HG02852 (cell line): ENCODE results near the gene SHROOM2.
"Not testable (repeated sequence)": the region's sequence is repeated elsewhere in the genome, so short reads cannot be mapped to it uniquely, and the experiment has no call there.

Experiments
- ATAC-seq: cut with Tn5 transposase; IDR thresholded peaks from one replicate; pipeline ENCODE4 v1.9.1; 2021; ENCODE audit warnings: mild to moderate bottlenecking, moderate library complexity; ENCODE audit not compliant: unreplicated experiment

The SHROOM2 gene

DNA sequence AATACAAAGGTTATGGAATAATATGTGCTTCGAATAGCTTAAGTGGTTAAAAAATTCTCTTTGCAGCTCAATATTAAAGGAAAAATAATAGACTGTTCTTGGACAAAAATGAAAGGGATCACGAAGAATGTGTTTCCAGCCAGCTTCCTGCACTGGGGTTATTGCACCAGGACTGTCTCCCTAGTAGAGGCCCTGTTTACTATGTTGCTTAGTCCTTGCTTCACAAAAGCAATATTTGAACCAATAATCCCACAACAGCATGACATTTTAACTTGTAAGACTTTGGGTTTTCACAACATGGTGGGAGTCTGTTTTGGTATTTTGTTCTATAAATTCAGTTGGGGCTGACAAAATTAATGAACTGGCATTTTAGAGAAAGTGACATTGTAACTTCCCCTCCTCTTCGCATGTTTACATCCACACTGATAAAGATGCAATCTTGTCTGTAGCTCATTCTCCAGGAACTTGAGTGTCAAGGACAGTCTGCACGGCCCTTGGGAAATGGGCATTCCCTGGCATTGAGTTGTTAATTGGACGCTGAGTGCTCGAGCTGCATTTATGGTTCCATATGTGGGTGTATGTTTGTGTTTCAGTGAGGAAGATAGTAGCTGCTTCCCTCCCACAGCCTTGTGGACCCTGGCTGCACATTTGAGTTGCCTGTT lies 39.0 kb downstream of the SHROOM2 start:
- no peak for ATAC-seq

DNA sequence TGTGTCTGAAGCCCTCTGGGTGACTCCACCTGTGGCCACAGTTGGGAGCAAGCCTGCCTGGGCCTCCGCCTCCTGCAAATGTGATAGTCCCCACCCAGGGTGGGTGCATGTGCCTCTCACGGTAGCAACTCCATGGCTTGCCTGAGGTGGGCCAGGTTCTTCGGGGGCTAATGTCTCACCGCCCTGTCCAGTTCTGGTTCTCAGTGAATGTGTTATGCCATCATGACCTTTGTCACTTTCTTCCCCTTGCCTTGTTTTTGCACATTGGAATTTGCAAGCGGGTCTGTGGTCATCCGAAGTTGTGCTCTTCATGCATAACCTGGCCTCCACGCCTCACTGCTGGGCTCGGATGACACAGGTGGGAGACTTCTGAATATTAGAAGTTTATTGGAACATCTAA lies 39.7 kb downstream of the SHROOM2 start:
- ATAC-seq = no peak

DNA sequence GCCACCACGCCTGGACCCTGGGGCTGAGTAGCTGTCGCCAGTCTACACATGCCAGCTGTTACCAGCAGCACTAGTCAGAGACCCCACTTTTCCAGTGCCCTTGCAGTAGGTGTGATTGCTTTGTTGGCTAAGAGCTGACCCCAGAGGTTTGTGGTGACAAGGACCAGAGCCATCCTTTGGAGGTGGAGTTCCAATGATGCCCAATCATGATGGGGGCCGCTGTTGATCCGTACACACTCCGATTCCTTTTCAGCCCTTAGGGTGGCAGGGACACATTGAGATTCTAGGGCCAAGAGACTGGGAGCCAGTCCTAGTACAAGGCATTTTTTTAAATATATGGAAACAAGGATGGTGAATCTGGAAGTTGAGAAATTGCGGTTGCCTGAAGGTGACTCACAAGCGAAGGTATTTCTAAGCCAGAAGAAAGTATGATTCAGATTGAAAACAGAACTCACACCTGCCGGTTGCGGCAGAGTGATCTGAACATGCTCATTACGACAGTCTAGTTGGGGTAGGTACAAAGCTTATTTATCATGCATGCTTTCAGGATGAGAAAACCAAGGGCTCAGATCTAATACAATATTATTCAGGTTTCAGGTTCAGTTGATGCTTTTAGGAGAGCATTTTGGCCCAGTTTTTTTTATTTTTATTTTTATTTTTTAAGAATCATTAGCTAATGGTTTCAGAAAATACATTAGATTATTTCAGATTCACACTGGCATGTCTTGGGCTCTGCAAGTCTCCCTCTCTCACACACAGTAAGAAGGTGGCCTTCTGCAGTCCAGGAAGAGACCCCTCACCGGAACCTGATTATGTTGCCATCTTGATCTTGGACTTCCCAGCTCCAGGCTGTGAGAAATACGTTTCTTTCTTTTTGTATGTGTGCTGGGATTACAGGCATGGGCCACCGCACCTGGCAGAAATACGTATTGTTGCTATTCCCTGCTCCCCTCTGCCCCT lies 43.4 kb downstream of the SHROOM2 start:
- peak; percentile 94 for ATAC-seq

DNA sequence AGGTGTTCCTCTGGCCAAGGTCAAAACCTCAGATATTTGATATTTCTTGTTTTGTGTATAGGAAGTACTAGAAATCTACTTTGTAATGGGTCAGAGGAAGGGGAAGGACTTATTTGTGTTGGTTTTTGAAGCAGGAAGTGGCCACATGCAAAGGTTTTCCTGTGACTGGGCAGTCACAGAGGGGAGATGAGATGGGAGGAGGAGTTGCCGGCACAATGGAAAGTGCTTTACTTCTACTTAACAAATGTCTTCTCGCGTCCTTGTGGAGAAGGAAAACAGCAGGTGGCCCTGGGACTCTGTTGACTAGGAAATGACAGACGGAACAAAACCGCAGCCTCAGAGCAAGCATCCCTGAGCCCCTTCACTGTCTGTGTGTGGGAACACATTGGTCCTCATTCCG lies 46.6 kb downstream of the SHROOM2 start:
- no peak for ATAC-seq

DNA sequence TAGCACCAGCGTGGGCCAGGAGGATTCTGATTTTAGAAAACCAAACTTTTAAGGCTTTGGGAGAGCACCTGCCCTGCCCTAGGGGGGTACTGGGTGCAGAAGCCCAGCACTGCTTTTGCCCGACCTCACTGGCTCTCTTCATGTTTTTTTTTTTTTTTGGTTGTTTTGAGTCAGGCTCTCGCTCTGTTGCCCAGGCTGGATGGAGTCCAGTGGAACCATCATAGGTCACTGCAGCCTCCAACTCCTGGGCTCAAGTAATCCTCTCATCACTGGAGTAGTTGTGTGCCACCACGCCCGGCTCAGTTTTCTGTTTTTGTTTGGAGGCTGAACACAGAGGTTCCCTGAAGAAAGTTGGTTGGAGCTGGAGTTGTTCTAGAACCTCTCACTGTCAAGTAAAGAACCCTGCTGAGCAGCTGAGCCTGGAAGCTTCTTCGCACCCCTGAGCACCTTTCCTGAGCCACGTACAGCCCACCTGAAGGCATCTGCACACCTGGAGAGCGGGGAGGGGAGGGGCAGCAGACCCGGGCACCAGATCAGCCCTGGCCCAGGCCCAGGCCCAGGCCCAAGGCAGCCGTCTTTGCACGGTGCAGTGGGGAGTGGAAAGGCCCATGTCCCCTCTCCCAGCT lies 49.5 kb downstream of the SHROOM2 start:
- no peak for ATAC-seq

DNA sequence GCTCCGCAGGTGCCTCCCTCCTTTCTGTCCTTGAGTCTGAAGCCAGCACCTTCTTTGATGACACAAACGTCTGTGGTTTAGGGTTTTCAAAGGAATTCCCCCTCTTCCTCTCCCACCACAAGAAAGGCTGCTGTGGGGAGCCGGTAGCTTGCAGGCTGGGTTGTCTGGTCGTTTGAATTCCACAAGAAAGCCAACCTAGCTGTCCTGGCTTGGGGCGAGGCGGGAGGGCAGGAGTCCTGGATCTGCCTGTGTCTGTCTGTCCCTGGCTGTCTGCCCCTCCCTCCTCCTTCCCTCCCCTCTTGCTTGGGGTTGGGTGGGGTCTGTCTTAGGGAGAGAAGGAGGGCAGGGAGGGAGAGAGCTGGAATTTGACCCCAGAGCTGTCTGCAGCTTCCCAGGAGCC lies 56.3 kb downstream of the SHROOM2 start:
- no peak for ATAC-seq

DNA sequence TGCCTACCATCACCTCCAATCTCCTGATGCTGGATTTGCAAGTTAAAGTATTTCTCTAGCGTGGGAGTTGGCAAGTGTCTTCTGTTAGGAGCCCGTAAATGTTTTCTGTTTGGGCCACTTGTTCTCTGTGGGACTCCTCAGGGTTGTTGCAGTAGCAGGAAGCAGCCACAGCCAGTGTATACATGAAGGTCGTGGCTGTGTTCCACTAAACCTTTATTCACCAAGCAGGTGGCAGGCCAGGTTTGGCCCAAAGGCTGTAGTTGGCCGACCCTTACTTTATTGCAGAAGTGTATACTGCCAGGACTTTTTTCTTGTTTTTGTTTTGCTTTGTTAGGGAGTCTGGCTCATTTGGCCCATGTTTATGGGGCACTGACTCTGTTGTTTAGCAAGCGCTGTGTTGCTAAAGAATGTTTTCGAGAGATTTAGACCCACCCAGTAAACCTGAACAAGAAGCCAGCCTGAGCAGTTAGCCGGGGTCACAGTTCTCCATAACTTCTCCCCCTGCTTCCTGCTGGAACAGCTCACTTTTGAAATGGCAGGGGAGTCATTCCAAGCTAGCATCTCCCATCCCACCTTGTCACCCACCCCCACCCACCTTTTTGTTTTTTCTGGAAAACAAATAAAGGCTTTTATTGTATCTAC lies 58.8 kb downstream of the SHROOM2 start:
- no peak for ATAC-seq

DNA sequence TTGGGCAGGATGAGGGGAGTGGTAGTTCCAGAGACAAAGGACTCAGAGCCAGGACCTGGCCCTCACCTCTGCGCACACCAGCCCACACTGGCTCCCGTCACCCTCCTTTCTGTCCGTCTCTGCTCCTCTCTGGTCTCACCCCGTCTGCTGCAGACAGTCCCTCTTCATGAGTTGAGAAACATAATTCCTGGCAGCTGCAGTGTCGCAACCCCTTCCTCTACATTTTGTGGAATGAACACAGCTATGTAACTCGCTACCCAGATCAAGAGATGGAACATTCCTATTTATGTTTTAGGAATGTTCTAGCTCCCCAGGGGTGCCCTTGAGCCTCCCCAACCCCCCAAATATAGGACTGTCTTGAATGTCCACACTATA lies 59.3 kb downstream of the SHROOM2 start:
- no peak for ATAC-seq

DNA sequence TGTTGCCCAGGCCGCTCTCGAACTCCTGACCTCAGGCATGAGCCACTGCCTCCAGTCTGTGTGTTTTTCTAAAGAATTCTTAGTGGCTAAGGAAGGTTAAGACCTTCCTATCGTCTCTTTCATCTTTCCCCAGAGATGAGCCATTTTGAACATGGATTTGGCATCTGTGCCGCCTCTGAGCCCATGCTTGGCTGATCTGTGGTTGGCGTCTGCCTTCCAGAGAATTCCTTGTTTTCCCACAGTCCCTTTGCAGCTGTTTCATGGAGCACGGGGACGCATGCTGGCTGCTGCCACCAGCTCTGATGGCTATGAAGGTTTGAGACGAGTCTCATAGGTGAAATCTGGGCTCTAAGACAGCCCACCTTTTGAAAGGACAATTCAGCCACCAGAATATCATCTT lies 60.4 kb downstream of the SHROOM2 start:
- no peak for ATAC-seq

DNA sequence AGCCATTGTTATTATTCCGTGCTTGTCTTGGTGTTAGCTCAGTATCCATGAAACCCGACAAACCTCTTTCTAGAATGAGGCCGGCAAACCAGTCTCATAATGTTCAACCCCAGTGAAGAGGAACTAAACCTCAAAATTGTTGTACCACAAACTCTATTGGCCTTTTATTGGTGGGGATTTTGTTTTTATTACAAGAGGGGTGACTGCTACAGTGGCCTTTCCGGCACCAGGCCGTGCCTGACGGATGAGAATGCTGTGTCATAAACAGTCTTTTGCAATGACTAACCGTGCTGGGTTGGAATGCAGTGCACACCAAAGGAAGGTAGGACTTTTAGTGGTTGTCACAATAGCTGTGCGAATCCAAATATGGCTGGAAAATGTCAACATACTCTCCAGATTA lies 60.8 kb downstream of the SHROOM2 start:
- no peak for ATAC-seq

DNA sequence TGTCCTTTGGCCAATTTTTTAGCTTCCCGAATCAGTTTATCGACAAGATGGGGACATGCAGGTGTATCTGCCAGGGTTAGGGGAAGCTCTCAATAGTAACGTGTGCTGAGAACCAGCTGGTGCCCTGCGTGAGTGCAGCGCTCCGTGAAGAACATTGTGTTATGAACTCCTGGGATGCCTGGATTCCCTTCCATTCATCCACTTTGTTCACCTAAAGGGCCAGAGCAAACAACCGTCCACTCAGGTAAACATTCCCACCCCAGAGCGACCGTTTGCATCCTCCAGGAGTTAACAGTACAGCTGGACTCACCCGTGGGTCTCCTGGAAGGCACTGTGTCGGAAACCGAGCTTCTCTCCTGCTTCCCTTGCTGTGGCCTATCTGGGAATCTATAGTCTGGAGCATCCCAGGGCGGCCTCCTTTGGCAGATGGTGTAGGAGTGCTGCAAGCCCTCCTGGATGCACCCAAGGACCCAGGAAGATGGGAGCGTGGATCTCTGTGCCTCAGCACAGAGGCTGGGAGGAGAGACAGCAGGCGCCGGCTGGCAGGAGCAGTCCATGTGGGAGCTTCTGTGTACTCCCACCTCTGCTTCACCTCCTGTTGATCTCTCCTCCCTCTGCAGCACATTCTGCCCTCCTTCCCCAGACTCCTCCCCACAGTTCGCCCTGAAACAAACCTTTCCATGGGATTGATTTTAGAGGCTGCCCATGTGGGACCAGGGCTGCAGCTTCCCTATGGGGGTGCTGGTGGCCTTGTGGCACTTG lies 62.7 kb downstream of the SHROOM2 start:
- ATAC-seq = no peak

DNA sequence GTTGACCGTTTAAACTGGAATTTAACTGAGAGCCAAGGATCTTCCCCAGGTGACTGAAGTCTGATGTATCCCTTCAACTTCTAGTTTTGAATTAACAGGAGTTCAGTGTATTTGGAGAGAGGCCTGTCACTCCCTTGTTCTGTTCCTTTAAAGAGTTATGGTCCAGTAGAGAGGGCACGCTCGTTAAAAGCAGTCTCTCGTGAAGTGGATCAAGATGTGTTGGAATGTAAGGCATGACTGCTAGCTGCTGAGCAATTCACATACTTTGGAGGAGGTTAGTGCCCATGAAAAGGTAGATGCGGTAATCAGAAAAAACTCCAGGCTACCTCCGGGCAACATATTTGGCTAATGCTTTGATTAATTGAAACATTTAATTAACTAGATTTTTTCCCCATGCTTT lies 65.7 kb downstream of the SHROOM2 start:
- ATAC-seq = no peak

DNA sequence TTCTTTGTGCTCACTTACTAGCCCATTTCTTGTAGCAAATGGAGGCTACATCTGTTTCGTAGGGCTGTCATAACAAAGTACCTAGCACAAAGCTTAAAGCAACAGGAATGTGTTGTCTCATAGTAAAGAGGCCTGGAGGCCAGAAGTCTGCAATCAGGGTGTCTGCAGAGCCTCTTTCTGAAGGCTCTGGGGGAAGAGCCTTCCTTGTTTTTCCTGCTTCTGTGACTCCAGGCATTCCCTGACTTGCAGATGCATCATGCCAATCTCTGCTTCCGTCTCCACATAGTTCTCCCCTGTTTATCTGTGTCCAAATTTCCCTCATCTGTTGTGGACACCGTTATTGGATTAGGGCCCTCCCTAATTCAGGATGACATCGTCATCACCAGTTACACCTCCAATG lies 67.1 kb downstream of the SHROOM2 start:
- no peak for ATAC-seq

DNA sequence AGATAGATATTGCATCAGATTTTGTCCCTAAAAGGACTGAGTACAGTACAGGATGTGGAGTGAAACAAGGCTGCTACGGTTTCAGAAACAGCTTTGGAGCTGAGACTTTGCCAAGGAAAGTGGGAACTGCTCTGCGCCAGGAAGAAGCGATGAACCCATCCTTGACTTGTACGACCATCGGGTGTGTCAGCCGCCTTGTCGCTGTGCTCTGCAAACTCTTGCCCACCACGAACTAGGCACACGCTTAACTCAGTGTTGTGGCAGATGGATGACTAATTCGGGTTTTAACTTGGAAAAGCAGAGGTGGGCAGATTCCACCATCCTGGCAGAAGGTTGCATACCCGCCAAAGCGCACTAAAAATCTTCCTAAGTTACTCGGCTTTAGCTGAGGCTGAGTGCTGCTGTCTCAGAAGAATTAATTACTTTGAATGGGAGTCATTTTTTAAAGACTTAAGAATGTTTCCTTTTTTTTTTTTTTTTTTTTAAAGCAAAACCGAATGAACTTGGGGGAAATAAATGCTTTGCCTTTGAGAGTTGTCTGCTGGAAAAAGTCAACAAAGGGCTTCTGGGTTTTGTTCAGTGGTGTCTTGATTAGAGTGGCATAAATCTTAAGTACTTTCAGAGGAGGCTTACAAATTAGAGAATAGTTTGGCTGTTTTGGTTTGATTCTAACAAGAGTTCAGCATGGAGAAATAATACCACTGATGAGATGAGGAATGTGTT lies 69.5 kb downstream of the SHROOM2 start:
- ATAC-seq = no peak

DNA sequence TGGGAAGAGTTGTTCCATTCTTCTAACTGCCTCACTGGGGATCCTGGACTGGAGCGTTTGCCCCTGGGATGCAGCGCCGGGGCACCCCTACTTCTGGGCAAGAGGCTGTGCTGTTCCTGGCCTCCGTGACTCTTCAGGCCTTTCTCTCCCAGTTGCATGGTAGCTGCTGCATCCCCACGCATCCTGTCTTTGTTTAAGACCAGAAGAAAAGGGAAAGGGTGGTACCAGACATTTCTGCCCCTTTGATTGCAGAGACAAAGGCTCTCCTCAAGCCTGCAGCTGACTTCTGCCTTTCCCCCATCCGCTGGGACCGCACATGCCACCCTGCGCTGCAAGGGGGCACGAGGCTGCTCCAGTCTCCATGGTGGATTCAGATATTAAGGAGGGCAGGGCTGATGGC lies 70.4 kb downstream of the SHROOM2 start:
- ATAC-seq = no peak

DNA sequence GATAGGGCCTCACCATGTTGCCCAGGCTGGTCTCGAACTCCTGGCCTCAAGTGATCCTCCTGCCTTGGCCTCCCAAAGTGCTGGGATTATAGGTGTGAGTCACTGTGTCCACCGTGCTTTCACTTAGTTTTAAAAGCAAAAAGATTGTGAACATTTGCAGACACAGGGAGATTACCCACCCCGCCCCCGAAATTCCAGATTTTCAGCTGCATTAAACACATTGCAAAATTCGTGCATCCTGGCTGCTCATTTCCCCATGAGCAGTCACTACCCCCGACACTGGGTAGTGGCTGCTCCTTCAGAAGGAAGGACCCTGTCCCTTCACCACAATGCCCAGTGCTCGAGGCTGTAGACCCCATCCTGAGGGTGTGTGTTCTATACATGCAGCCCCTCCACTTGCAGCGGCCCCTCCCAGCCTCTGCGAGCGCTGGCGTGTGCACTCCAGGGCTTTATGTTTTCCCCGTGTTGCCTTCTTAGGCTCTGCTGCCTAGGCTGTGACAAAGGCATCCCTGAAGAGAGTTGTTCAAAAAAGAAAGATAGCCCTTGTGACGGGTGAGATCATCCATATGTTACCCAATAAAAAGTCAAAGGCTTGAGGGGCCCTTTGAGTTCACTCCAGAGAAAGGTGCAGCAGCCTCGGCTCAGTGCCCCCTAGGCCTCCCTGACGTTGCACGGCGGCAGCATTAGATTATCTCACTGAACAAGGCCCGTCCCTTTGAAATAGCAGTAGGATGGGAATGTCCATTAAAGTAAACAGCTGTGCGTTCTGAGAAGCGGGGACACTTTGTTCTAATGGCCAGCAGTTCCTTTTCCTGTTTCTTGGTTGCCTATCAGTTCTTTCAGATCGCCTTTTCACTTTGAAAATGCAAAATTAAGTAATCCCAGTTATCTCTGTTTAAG lies 71.6 kb downstream of the SHROOM2 start:
- ATAC-seq = no peak

DNA sequence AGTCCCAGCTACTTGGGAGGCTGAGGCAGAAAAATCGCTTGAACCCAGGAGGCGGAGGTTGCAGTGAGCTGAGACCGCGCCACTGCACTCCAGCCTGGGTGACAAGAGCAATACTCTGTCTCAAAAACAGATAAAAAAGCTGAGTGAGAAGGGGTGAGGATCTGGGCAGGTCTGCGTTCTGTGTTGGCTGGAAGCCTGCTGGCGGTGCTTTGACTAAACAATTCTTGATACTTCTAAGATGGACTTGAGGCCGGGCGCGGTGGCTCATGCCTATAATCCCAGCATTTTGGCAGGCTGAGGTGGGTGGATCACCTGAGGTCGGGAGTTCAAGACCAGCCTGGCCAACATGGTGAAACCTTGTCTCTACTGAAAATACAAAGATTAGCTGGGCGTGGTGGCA lies 72.5 kb downstream of the SHROOM2 start:
- ATAC-seq = not testable (repeated sequence)

DNA sequence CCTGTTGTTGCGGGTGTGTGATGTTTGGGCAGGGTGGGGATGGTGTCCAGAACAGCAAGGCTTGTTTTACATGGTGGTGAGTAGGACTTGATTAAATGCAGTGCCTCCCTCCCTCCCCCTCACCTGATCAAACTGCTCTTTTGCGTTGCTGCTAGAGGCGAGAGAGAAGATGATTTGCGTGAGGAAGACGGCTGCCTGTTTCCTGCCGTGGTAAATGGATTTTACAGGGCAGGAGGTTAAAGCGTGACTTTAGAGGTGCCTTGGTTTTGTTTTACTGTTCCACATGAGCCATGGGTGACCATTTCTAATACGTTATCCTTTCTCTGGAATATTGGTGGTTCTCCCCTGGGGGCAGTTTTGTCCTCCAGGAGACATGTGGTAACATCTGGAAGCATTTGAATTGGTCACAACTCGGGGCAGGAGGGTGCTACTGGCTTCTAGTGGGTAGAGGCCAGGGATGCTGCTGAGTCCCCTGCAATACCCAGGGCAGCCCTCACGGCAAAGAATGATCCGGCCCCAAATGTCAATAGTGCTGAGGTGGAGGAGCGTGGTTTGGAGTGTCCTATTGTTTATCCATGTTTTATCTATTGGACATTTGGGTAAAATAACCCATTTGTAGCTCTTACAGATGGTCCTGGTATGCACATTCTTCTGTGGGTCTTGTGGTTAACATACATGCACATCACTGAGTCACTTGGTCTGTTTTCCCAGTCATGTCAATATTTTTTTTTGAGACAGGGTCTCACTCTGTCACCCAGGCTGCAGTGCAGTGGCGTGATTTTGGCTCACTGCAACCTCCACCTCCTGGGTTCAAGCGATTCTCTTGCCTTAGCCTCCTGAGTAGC lies 73.7 kb downstream of the SHROOM2 start:
- ATAC-seq = no peak
